GM18909 (cell line): ENCODE measurements around the gene NEDD4.
"Not testable (repeated sequence)": the region's sequence is repeated elsewhere in the genome, so short reads cannot be mapped to it uniquely, and the experiment has no call there.

Source experiments
- ATAC-seq: cut with Tn5 transposase; IDR thresholded peaks from one replicate; pipeline ENCODE4 v1.9.1; 2021; ENCODE audit warnings: mild to moderate bottlenecking; ENCODE audit not compliant: unreplicated experiment, poor library complexity

Gene NEDD4

DNA sequence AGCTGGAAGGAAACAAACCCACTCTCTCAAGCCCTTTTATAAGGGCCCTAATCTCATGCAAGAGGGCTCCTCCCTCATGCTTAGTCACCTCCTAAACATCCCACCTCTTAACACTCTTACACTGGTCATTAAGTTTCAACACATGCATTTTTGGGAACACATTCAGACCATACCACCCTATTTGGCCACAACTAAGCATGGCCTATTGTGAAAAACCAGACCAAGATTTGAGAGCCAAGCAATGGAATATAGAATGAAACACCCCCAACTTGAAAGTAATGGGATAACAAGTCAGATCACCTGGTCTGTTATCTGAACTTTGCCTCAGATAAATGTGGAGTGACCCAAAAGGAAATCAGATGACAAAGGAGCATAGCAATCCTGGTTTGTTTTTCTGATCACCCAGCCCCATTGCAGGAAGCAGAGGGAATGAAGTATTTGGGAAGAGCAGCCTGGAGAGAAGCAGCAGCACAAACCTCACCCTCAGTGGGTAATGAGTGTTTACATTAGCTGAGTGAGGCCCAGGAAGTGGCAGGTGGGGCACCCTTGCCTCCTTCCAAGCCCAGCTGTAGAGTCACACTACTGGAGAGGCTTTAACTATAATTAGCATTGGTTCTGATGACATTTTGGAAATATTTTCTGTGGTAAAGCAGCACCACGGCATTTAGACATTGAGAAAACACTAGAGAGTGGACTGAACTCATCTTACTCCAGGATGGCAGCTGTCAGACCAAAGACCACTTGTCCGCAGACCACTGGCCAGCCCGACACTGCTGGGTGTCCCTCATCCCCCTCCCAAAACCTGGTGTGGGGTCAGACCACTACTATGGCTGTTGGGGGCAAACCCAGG, 201.6 kb downstream of the NEDD4 start:
- ATAC-seq, result no peak

DNA sequence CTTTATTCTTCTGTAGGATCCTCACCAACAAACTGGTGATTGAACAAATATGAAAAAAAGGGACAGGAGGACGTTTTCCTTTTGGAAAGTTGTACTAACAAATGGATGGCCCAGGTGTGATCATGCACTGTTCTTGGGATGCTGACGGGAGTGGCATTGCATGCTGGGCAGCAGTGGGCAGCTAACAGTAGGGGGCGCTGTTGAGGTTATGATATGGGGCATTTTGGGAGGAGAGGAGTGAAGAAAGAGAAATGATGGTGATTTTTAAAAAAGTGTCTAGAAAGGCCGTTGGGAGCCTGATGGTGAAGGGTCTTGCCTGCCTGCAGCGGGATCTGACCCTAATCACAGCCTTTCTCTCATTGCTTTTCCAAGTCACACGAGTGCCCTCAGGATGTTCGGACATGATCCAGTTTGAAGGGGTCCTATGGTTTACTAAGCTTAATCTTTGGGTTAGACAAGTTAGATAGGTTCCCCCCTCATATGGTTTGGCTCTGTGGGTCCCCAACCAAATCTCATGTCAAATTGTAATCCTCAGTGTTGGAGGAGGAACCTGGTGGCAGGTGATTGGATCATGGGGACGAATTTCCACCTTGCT, 204.2 kb downstream of the NEDD4 start:
- no peak for ATAC-seq

DNA sequence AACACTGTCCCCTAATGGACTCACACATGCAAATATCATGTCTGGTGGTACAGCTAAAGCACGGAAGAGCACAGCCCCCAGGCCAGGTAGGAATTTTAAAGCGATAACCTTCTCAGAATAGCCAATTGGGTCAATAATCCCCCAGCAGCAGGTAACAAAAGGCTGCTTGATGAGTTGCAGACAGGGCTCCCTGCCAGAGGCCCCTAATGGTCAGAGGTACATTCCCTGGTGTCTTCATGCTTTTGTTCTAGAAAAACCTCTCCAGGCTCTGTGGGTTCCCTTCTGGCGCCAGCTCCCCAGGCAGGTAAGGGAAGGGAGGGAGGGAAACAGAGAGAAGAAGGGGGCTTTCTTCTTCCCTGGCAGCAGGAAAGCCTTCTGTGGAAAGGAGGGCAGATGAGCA, 207.1 kb downstream of the NEDD4 start:
- ATAC-seq, result no peak

DNA sequence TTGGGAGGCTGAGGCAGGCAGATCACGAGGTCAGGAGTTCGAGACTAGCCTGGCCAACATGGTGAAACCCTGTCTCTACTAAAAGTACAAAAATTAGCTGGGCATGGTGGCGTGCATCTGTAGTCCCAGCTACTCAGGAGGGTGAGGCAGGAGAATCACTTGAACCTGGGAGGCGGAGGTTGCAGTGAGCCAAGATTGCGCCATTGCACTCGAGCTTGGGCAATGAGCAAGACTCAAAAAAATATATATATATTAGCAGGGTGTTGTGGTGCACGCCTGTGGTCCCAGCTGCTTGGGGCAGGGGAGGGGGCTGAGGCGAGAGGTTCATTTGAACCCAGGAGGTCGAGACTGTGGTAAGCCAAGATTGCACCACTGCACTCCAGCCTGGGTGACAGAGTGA, 207.8 kb downstream of the NEDD4 start:
- ATAC-seq, result not testable (repeated sequence)

DNA sequence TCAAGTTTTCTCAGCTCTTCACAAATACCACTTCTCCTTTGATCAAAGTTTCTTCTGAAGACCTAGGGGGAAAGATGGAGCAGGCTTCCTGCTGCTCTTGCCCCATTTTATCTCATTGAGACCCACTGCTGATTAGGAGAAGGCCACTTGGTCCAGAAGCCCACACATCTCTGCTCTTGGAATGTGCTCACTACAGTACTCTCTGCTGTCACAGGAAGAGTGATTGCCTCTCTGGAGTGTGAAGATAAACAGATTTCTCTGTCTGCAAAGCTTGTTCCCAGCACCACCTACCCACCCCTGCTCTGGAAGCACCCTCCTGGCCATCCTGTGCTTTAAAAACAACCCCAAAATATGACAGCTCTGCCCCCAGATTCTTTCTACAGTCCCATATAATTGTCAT, 209.1 kb downstream of the NEDD4 start:
- ATAC-seq, result no peak

DNA sequence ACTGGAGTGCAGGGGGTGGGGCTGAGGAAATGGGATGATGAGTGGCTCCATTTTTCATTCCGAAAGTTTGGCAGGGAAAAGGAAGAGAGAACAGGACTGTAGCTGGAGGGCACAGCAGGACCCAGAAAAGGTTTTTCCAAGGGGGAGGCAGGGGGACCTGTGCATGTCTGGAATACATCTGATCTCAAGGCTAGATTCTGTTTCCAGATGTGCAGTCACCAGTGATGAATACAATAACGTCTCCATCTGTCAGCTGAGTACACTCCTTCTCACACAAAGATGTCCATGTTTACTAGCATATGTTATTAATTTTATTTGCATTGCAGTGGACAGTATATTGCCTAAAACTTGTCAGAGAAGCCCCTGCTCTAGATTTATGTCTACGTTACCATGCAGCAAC, 210.5 kb downstream of the NEDD4 start:
- no peak for ATAC-seq

DNA sequence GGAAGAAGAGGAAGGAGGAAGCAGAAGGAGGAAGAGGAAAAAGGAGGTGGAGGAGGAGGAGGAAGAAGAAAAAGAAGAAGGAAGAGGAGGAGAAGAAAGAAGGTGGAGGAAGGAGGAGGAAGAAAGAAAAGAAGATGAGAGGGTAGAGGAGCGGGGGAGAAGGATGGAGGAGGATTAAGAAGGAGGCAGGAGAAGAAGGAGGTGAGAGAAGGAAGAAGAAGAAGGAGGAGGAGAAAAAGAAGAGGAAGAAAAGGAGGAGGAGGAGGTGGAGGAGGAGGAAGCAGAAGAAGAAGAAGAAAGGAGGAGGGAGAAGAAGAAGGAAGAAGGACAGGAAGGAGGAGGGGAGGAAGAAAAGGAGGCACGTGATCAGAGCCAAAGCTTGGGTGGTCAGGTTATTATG, 213.1 kb downstream of the NEDD4 start:
- no peak for ATAC-seq

DNA sequence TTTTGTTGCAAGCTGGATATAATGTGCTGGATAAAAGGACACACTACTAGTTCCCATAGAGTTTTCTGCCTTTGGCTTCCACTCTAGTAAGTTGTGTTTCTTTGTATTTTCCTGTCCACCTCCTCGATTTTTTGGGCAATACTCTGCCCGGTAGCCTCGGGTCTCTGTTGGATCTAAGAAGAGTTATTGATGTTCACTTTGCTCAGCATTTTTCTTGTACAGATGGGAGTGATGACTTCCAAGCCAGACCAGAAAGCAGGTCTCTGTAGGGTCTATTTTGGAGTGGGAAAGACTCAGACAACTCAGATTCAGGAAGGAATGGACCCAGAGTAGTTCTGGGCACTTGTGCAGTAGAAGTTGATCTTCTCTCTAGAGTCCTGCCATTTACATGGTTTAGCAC, 214.5 kb downstream of the NEDD4 start:
- no peak for ATAC-seq
